ENCODE data around the gene FBXL15.

FBXL15 gene

GRCh38 chr10:102398172-102399020 lies 22.2 kb upstream of the FBXL15 start:
- no peak for DNase-seq (ENCODE audit: low spot score)

GRCh38 chr10:102399217-102400021 lies 21.2 kb upstream of the FBXL15 start:
- peak; percentile 75 for DNase-seq (ENCODE audit: low spot score)

DNA sequence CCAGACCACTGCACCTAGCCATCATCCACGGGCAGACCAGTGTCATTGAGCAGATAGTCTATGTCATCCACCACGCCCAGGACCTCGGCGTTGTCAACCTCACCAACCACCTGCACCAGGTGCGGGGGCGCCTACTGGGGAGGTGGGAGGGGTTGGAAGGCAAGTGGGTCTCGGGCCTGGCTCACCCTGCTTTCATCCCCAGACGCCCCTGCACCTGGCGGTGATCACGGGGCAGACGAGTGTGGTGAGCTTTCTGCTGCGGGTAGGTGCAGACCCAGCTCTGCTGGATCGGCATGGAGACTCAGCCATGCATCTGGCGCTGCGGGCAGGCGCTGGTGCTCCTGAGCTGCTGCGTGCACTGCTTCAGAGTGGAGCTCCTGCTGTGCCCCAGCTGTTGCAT lies 20.6 kb upstream of the FBXL15 start:
- DNase-seq (ENCODE audit: low spot score), result no peak

- DNase-seq (ENCODE audit: low spot score), result no peak
These were observed 19.9 kb upstream of the FBXL15 start for GRCh38 chr10:102400598-102401341.

- no peak for DNase-seq (ENCODE audit: low spot score)
These were observed 19.3 kb upstream of the FBXL15 start for GRCh38 chr10:102401342-102401654.

- DNase-seq (ENCODE audit: low spot score), result no peak
These were observed 18.7 kb upstream of the FBXL15 start for GRCh38 chr10:102401735-102402511.

- no peak for DNase-seq (ENCODE audit: low spot score)
These were observed 18.1 kb upstream of the FBXL15 start for GRCh38 chr10:102402512-102402896.

- no peak for DNase-seq (ENCODE audit: low spot score)
These were observed 17.5 kb upstream of the FBXL15 start for GRCh38 chr10:102403115-102403514.

DNA sequence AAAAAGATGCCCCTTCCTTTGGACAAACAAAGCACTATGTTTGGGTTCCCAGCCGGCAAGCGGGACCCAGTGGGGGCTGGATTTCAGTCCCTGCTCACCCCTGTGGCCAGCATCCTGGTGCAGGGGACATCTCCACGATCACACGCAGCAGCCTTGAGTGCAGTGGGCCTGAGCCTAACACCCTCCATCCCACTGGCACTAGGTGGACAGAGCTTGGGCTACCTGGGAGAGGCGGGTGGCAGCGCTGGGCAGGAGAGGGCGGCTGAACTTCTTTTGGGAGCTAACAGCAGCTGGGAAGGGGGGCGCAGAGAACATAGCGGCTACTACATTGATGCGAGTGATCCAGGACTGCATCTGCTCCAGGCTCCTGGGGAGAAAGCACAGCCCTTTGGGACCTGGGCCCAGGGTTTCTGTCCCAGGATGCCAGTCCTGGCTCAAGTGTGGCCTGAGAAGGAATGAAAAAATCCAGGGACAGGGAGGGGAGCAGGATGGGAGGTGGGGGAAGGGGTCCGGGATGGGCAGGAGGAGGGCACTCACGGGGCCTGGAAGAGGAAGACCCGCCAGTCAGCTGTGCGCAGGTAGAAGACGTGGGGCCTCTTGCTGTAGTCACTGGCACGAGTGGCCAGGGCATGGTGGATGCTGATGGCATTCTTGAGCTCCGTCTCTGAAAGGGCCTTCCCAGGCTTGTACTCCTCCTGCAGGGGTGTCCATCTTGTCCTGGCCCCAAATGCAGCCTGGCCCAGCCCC lies 16.1 kb upstream of the FBXL15 start:
- DNase-seq (ENCODE audit: low spot score), result no peak

DNA sequence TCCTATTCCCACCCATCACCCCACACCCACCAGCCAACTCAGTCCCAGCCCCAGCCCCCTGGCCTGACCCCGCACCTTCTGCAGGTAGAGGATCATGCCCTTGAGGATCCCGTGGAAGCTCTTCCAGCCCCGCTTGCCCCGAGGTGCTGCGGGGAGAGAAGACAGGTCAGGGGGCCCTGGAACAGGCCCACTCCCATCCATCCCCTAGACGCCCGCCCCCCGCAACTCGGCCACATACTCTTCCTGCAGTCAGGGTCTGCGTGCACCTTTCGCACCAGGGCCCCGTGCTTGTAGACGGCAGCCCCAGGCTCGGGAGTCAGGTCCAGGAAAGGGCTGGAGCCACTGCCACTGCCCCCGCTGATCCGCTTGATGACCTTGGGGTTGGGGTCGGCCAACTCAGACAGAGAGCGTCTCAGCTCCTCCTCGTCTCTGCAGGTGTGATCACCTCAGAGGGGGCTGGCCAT lies 15.5 kb upstream of the FBXL15 start:
- DNase-seq (ENCODE audit: low spot score), result no peak

DNA sequence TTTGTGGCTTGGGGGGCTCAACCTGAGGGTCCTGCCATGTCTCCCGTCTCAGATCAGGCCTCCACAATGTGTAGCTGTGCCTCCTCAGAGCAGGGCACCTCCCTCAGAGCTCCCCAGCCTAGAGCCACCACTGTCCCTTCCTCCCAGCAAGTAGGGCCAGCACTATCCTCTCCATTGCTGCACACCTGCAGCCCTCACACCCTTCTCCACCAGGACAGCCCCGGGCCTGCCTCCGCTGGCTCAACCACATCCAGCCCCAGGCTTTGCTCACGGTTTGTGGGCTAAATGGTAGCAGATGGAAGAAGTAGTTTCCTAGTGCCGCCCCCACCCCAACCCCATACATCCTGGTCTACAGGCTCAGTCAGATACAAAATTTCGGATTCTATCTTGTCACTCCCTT lies 15.0 kb upstream of the FBXL15 start:
- no peak for DNase-seq (ENCODE audit: low spot score)

DNA sequence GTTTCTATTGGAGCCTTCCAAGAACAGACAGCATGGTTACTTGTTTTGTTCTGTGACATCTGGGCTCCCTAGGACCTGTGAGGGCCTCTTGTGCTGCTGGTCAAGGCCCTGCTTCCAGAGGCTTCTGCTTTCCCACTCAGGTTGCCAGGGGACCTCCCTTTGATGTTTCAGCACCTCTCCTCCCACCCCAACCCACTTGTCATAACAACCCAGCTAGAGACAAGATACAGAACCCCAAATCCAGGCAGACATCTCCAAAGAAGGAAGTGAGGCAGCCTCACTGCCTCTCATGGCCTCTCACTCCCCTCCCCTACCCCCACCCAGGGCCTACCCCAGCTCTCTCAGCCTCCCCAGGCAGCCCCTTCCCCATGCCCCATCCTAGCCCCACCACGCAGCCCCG lies 13.8 kb upstream of the FBXL15 start:
- no peak for DNase-seq (ENCODE audit: low spot score)

DNA sequence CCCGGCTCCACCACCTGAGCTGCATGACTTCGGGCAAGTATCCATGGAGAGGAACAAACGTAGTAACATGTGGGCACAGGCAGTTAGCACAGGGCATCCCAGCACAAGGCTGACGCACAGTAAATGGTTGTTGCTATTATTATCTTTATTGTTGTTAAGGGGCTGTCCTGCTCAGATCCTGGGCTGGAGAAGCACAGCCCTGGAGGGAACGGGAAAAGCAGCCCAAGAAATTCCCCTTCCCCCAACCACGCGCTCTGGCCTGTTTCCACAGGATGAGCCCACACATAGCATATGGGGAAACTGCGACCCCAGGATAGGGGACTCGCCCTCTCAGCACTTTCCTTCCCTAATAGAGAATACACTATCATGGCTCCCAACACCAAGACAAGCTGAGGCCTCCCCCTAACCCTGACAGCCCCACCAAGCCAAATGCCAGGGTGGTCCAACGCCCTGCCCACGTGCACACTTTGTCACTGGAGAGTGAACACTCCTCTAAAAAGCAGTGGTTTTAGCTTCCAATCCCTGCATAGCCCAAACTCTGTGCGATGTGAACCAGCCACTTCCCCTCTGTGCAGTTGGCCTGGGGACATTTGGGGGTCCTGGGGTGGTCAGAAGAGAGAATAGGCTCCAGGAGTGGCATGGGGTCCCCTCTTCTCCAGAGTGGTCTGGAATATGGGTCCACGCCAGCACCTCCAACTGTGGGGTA lies 13.1 kb upstream of the FBXL15 start:
- DNase-seq (ENCODE audit: low spot score), result no peak

- no peak for DNase-seq (ENCODE audit: low spot score)
These were observed 12.4 kb upstream of the FBXL15 start for GRCh38 chr10:102408131-102408727.

GRCh38 chr10:102408728-102409603 lies 11.7 kb upstream of the FBXL15 start:
- DNase-seq (ENCODE audit: low spot score), result no peak

DNA sequence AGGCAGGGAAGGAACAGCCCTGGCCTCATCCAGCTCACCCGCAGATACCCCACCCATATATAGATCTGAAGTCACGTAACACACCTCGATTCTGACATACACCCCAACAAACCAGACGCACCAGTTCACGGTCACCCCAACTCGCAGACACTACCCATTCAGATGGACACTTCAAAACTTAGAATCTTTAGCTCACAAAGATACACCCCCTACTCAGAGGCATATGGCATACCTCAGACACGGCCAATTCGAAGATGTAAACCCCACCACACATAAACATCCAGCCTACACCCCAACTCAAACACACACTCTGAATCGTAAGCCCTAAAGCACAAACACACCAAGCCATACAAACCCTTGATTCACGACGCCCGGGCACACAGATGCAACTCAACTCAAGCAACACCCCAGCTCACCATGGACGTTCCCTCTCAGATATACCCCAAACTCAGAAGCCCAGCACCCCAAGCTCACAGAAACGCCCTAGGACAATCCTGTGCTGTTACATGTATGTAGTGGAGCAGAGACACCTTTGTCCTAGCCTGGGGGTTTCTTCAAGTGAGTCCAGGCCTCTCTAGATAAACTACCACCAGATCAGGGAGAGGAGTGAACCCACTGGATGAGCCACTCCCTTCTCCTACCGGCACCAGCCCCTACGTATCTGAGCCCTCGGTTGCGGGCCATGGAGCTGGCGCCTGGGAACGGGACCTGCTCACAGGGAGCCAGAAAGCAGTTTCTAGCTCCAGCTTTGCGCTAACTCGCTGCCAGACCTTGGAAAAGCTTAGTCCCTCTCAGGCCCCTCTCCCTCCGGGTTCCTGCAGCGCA lies 10.8 kb upstream of the FBXL15 start:
- no peak for DNase-seq (ENCODE audit: low spot score)

- DNase-seq (ENCODE audit: low spot score), result no peak
These were observed 10.1 kb upstream of the FBXL15 start for GRCh38 chr10:102410429-102411073.

All from COLO829 (cell line).